Osteoblast (primary cell): ENCODE data around the gene SHFL. TPM values are rescaled to one million over a fixed set of nuclear protein-coding genes. Genes with fewer than 3 reads are reported as not detected.

Experiments used
- DNase-seq: peaks from one replicate; pipeline ENCODE4 v3.0.0; 2011; ENCODE audit warnings: low spot score, mixed read lengths; ENCODE audit not compliant: insufficient read length; ENCODE audit errors: missing footprints
- H2AFZ ChIP-seq: 2 replicates; pipeline ENCODE4 v1.6.0; 2011; ENCODE audit warnings: mild to moderate bottlenecking, low read length
- H3K27ac ChIP-seq: 2 replicates; pipeline ENCODE4 v1.5.1; 2011; ENCODE audit warnings: mild to moderate bottlenecking, low read depth, low read length, moderate library complexity
- H3K27me3 ChIP-seq: 2 replicates; pipeline ENCODE4 v1.6.0; 2012; ENCODE audit warnings: mild to moderate bottlenecking, control low read depth, inconsistent platforms, low read length, moderate library complexity; ENCODE audit not compliant: insufficient read depth
- H3K36me3 ChIP-seq: 2 replicates; pipeline ENCODE4 v1.5.1; 2011; ENCODE audit warnings: mild to moderate bottlenecking, low read length, control low read depth, moderate library complexity; ENCODE audit not compliant: insufficient read depth
- H3K4me1 ChIP-seq: 2 replicates; pipeline ENCODE4 v1.5.1; 2011; ENCODE audit warnings: mild to moderate bottlenecking, low read length, control low read depth, moderate library complexity; ENCODE audit not compliant: insufficient read depth
- H3K4me2 ChIP-seq: 2 replicates; pipeline ENCODE4 v1.6.0; 2011; ENCODE audit warnings: mild to moderate bottlenecking, low read length; ENCODE audit not compliant: insufficient read depth
- H3K4me3 ChIP-seq: fragments of 200-600 bp; sonication (generic); 3 replicates; pipeline ENCODE4 v1.5.1; 2012; ENCODE audit warnings: mild to moderate bottlenecking, low read length, inconsistent platforms; ENCODE audit not compliant: insufficient read depth
- H3K79me2 ChIP-seq: 2 replicates; pipeline ENCODE4 v1.6.0; 2012; ENCODE audit warnings: mild to moderate bottlenecking, low read length, control low read depth, inconsistent platforms; ENCODE audit not compliant: insufficient read depth
- H3K9me3 ChIP-seq: 2 replicates; pipeline ENCODE4 v1.5.1; 2011; ENCODE audit warnings: low read depth, low read length, control low read depth
- H4K20me1 ChIP-seq: 2 replicates; pipeline ENCODE4 v1.6.0; 2012; ENCODE audit warnings: mild to moderate bottlenecking, low read length, control low read depth; ENCODE audit not compliant: insufficient read depth
- total RNA-seq: library from RNA; depleted of rRNA; stranded (reverse); fragments of >200 nt; gene quantifications from 2 replicates; pipeline ENCODE4 v1.2.3, GENCODE V29; 2012
- TF ChIP-seq, protein P1 (sequence below): IDR thresholded peaks from 2 replicates; pipeline ENCODE4 v1.5.1; 2011; ENCODE audit warnings: mild to moderate bottlenecking, low read depth, low read length, moderate library complexity; ENCODE audit errors: extremely low read depth

The SHFL gene
- total RNA-seq, 1 donor: 22.4 TPM

DNA sequence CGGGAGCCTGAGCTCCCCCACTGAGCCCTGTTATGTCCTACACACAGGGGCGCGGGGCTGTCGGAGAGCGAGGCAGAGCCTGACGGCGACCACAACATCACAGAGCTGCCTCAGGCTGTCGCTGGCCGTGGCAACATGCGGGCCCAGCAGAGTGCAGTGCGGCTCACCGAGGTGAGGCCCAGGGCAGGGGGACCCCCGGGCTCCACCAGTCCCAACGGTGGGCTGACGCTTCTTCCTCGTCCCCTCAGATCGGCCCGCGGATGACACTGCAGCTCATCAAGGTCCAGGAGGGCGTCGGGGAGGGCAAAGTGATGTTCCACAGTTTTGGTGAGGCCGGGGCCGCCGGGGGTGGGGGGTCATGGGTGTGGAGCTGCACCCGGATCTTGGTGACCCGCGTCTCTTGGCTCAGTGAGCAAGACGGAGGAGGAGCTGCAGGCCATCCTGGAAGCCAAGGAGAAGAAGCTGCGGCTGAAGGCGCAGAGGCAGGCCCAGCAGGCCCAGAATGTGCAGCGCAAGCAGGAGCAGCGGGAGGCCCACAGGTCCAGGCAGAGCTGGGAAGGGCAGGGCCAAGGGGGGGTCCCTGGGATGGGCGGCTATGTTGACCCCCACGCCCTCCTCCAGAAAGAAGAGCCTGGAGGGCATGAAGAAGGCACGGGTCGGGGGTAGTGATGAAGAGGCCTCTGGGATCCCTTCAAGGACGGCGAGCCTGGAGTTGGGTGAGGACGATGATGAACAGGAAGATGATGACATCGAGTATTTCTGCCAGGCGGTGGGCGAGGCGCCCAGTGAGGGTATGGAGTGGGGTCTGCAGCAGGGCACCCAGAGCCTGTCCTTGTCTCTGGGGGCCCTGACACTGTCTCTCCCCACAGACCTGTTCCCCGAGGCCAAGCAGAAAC is 24.2 kb downstream of the SHFL start:
- Histone ChIP-seq H3K27ac (no peak overlapping the region), H3K27me3 (no peaks in the 10 kb centered on the region), H3K79me2 (peaks cover 29% of the 10 kb centered on the region), H2AFZ (no peak overlapping the region), H4K20me1 (peaks cover 8% of the 10 kb centered on the region), H3K4me1 (peaks cover 10% of the 10 kb centered on the region), H3K4me2 (no peak overlapping the region), H3K9me3 (no peaks in the 10 kb centered on the region), H3K36me3 (peaks cover 48% of the 10 kb centered on the region), H3K4me3 (no peak overlapping the region)
- TF ChIP-seq, protein P1, sequence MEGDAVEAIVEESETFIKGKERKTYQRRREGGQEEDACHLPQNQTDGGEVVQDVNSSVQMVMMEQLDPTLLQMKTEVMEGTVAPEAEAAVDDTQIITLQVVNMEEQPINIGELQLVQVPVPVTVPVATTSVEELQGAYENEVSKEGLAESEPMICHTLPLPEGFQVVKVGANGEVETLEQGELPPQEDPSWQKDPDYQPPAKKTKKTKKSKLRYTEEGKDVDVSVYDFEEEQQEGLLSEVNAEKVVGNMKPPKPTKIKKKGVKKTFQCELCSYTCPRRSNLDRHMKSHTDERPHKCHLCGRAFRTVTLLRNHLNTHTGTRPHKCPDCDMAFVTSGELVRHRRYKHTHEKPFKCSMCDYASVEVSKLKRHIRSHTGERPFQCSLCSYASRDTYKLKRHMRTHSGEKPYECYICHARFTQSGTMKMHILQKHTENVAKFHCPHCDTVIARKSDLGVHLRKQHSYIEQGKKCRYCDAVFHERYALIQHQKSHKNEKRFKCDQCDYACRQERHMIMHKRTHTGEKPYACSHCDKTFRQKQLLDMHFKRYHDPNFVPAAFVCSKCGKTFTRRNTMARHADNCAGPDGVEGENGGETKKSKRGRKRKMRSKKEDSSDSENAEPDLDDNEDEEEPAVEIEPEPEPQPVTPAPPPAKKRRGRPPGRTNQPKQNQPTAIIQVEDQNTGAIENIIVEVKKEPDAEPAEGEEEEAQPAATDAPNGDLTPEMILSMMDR: no peak
- peak; percentile 52 for DNase-seq

GRCh38 chr19:10110972-10111317 is 24.8 kb downstream of the SHFL start:
- Histone ChIP-seq H3K4me2 (no peak overlapping the region), H3K36me3 (peaks cover 54% of the 10 kb centered on the region), H3K27me3 (no peaks in the 10 kb centered on the region), H3K27ac (no peak overlapping the region), H2AFZ (no peak overlapping the region), H3K79me2 (peaks cover 29% of the 10 kb centered on the region), H3K9me3 (no peaks in the 10 kb centered on the region), H3K4me3 (no peak overlapping the region), H3K4me1 (peaks cover 10% of the 10 kb centered on the region), H4K20me1 (peaks cover 8% of the 10 kb centered on the region)
- DNase-seq: no peak
- TF ChIP-seq, protein P1: no peak

DNA sequence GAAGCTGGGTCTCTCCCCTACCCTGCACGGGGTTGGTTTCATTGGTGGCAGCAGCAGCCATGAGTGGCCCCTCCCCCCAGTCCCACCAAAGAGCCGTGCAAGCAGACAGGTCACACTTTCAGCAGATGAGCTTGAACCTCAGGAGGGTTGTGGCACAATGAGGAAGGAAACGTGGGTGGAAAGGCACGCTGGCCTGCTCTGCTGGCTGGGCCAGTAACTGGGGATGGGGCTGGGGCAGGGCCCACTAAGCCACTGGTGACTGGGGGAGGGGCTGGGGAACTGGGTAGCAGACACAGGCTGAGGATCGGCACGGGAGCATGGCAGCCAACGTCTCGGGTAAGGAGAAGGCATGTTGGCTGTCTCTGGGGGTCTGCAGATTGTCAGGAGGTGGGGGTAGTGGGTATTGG is 25.3 kb downstream of the SHFL start, which contains the start of gene P2RY11:
P2RY11 (plus strand) TSS at position 289 of the 407 bp plus-strand sequence; CDS start at position 318, 29 bp downstream.
- Histone ChIP-seq H3K27me3 (no peaks in the 10 kb centered on the region), H3K27ac (no peak within 1 kb of the TSS), H3K4me2 (no peak within 1 kb of the TSS), H3K4me1 (peaks cover 10% of the 10 kb centered on the region), H3K4me3 (no peak within 1 kb of the TSS), H3K9me3 (no peaks in the 10 kb centered on the region), H3K79me2 (peaks cover 27% of the 10 kb centered on the region), H4K20me1 (peaks cover 8% of the 10 kb centered on the region), H2AFZ (no peak within 1 kb of the TSS), H3K36me3 (peaks cover 59% of the 10 kb centered on the region)
- TF ChIP-seq, protein P1: no peak
- peak; percentile 56 for DNase-seq

- Histone ChIP-seq H3K27me3 (no peaks in the 10 kb centered on the region), H3K4me2 (no peak overlapping the region), H3K27ac (no peak overlapping the region), H3K4me3 (no peak overlapping the region), H4K20me1 (peaks cover 6% of the 10 kb centered on the region), H3K4me1 (peaks cover 2% of the 10 kb centered on the region), H2AFZ (no peak overlapping the region), H3K36me3 (peaks cover 67% of the 10 kb centered on the region), H3K9me3 (no peaks in the 10 kb centered on the region), H3K79me2 (peaks cover 26% of the 10 kb centered on the region)
- peak; percentile 84 for DNase-seq
- TF ChIP-seq, protein P1: no peak
Observed at GRCh38 chr19:10112037-10112761, 26.1 kb downstream of the SHFL start.
